Measurements from ENCODE around the gene PIP4K2A.
"Not testable (repeated sequence)": the region's sequence is repeated elsewhere in the genome, so short reads cannot be mapped to it uniquely, and the experiment has no call there.

The PIP4K2A gene

DNA sequence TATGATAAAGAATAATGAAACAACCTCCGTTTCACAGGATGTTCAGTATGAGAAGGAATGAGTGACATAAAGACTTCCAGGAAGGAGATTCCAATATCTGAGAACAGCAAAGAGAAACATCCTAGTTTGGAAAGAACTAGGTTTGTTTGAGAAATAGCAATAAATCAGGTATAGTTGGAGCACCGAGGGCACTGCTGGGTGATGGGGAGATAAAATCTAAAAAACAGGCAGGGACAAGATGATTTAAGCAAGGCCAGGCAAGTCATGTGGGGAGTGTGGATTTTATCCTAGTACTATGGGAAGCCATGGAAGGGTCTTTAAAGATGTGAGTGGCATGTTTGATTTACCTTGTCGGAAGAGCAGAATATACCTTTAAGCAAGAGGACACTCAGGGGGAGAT lies 199.4 kb downstream of the PIP4K2A start:
- Histone ChIP-seq H3K27me3 (ENCODE audit: control insufficient read depth in 1 of 2, insufficient read depth in 2 of 2, low read length in 2 of 2) (no peaks in the 10 kb centered on the region), H3K9me3 (ENCODE audit: control insufficient read depth in 1 of 2, low read length in 2 of 2) (no peaks in the 10 kb centered on the region), H3K4me3 (ENCODE audit: low read depth in 1 of 2, low read length in 2 of 2) (no peak overlapping the region), H3K36me3 (ENCODE audit: control insufficient read depth in 1 of 2, insufficient read depth in 2 of 2, low read length in 2 of 2) (no peaks in the 10 kb centered on the region), H3K27ac (ENCODE audit: low read depth, low read length) (no peak overlapping the region), H3K9ac (ENCODE audit: low read depth in 1 of 2, low read length in 2 of 2) (no peak overlapping the region), H3K4me1 (ENCODE audit: control insufficient read depth in 1 of 2, insufficient read depth in 2 of 2, low read length in 2 of 2) (peaks cover 0 to 3% of the 10 kb centered on the region in 2 donors)

DNA sequence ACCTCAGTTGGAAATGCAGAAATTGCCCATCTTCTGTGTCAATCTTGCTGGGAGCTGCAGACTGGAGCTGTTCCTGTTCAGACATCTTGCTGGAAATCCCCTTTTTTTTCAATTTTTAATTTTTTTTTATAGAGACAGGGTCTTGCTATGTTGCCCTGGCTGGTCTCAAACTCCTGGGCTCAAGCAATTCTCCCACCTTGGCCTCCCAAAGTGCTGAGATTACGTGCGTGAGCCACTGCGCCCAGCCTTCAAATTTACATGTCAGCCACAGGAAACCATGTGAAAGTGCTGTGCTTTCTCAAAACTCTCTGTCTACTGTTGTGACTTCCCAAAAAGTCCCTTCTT lies 200.0 kb downstream of the PIP4K2A start:
- not testable (repeated sequence) for H3K9me3 ChIP-seq (ENCODE audit: control insufficient read depth in 1 of 2, low read length in 2 of 2); H3K9ac ChIP-seq (ENCODE audit: low read depth in 1 of 2, low read length in 2 of 2); H3K36me3 ChIP-seq (ENCODE audit: control insufficient read depth in 1 of 2, insufficient read depth in 2 of 2, low read length in 2 of 2); H3K27ac ChIP-seq (ENCODE audit: low read depth, low read length); H3K27me3 ChIP-seq (ENCODE audit: control insufficient read depth in 1 of 2, insufficient read depth in 2 of 2, low read length in 2 of 2); H3K4me1 ChIP-seq (ENCODE audit: control insufficient read depth in 1 of 2, insufficient read depth in 2 of 2, low read length in 2 of 2)
- peak overlapping the region in 1 of 2 donors; percentile 50 for H3K4me3 ChIP-seq (ENCODE audit: low read depth in 1 of 2, low read length in 2 of 2)

DNA sequence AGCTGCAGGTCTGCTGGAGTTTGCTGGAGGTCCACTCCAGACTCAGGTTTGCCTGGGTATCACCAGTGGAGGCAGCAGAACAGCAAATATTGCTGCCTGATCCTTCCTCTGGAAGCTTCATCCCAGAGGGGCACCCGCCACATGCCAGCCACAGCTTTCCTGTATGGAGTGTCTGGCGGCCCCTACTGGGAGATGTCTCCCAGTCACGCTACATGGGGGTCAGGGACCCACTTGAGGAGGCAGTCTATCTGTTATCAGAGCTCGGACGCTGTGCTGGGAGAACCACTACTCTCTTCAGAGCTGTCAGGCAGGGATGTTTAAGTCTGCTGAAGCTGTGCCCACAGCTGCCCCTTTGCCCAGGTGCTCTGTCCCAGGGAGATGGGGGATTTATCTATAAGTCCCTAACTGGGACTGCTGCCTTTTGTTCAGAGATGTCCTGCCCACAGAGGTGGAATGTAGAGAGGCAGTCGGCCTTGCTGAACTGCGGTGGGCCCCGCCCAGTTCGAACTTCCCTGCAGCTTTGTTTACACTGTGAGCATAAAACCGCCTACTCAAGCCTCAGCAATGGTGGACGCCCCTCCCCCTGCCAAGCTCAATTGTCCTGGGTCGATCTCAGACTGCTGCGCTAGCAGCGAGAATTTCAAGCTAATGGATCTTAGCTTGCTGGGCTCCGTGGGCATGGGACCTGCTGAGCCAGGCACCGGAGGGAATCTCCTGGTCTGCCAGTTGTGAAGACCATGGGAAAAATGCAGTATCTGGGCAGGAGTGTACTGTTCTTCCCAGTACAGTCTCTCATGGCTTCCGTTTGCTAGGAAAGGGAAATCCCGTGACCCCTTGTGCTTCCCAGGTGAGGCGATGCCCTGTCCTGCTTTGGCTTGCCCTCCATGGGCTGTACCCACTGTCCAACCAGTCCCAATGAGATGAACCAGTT lies 200.6 kb downstream of the PIP4K2A start:
- not testable (repeated sequence) for H3K9ac ChIP-seq (ENCODE audit: low read depth in 1 of 2, low read length in 2 of 2); H3K27me3 ChIP-seq (ENCODE audit: control insufficient read depth in 1 of 2, insufficient read depth in 2 of 2, low read length in 2 of 2); H3K27ac ChIP-seq (ENCODE audit: low read depth, low read length); H3K4me1 ChIP-seq (ENCODE audit: control insufficient read depth in 1 of 2, insufficient read depth in 2 of 2, low read length in 2 of 2); H3K9me3 ChIP-seq (ENCODE audit: control insufficient read depth in 1 of 2, low read length in 2 of 2); H3K36me3 ChIP-seq (ENCODE audit: control insufficient read depth in 1 of 2, insufficient read depth in 2 of 2, low read length in 2 of 2)
- H3K4me3 ChIP-seq (ENCODE audit: low read depth in 1 of 2, low read length in 2 of 2) = peak overlapping the region in 1 of 2 donors; percentile 50

DNA sequence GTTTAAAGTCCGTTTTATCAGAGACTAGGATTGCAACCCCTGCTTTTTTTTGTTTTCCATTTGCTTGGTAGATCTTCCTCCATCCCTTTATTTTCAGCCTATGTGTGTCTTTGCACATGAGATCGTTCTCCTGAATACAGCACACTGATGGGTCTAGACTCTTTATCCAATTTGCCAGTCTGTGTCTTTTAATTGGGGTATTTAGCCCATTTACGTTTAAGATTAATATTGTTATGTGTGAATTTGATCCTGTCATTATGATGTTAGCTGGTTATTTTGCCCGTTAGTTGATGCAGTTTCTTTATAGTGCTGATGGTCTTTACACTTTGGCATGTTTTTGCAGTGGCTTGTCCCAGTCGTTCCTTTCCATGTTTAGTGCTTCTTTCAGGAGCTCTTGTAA lies 202.4 kb downstream of the PIP4K2A start:
- H3K36me3 ChIP-seq (ENCODE audit: control insufficient read depth in 1 of 2, insufficient read depth in 2 of 2, low read length in 2 of 2); H3K27me3 ChIP-seq (ENCODE audit: control insufficient read depth in 1 of 2, insufficient read depth in 2 of 2, low read length in 2 of 2); H3K27ac ChIP-seq (ENCODE audit: low read depth, low read length); H3K4me1 ChIP-seq (ENCODE audit: control insufficient read depth in 1 of 2, insufficient read depth in 2 of 2, low read length in 2 of 2); H3K9me3 ChIP-seq (ENCODE audit: control insufficient read depth in 1 of 2, low read length in 2 of 2); H3K9ac ChIP-seq (ENCODE audit: low read depth in 1 of 2, low read length in 2 of 2); H3K4me3 ChIP-seq (ENCODE audit: low read depth in 1 of 2, low read length in 2 of 2): not testable (repeated sequence)

- not testable (repeated sequence) for H3K9me3 ChIP-seq (ENCODE audit: control insufficient read depth in 1 of 2, low read length in 2 of 2); H3K36me3 ChIP-seq (ENCODE audit: control insufficient read depth in 1 of 2, insufficient read depth in 2 of 2, low read length in 2 of 2); H3K27ac ChIP-seq (ENCODE audit: low read depth, low read length); H3K27me3 ChIP-seq (ENCODE audit: control insufficient read depth in 1 of 2, insufficient read depth in 2 of 2, low read length in 2 of 2); H3K4me3 ChIP-seq (ENCODE audit: low read depth in 1 of 2, low read length in 2 of 2); H3K4me1 ChIP-seq (ENCODE audit: control insufficient read depth in 1 of 2, insufficient read depth in 2 of 2, low read length in 2 of 2); H3K9ac ChIP-seq (ENCODE audit: low read depth in 1 of 2, low read length in 2 of 2)
Observed at GRCh38 chr10:22508214-22508613, 206.2 kb downstream of the PIP4K2A start.

- no peak overlapping the region for H3K9ac ChIP-seq (ENCODE audit: low read depth in 1 of 2, low read length in 2 of 2)
- H3K27ac ChIP-seq (ENCODE audit: low read depth, low read length) = no peak overlapping the region
- no peaks in the 10 kb centered on the region for H3K27me3 ChIP-seq (ENCODE audit: control insufficient read depth in 1 of 2, insufficient read depth in 2 of 2, low read length in 2 of 2)
- H3K9me3 ChIP-seq (ENCODE audit: control insufficient read depth in 1 of 2, low read length in 2 of 2) = no peaks in the 10 kb centered on the region
- H3K4me3 ChIP-seq (ENCODE audit: low read depth in 1 of 2, low read length in 2 of 2) = no peak overlapping the region
- H3K4me1 ChIP-seq (ENCODE audit: control insufficient read depth in 1 of 2, insufficient read depth in 2 of 2, low read length in 2 of 2) = no peaks in the 10 kb centered on the region
- no peaks in the 10 kb centered on the region for H3K36me3 ChIP-seq (ENCODE audit: control insufficient read depth in 1 of 2, insufficient read depth in 2 of 2, low read length in 2 of 2)
Observed at GRCh38 chr10:22505911-22506685, 208.3 kb downstream of the PIP4K2A start.

DNA sequence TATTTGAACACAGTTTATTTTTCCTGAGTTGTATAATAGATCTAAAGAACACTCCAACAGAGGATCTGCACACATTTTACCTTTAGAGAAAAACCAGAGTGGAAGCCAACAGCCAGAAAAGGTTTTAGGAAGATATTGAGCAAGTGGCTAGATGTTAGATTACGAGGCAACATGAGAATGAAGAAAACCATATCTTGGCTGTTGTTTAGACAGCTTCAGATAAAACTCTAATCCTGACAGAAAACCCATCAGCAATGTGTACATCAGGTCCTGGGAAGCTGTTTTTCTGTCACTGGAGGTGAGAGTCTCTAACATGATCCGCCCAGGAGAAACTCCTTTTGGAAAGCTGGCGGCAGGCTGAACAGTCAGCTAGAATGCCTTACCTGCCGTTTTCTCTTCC lies 209.6 kb downstream of the PIP4K2A start:
- Histone ChIP-seq H3K9ac (ENCODE audit: low read depth in 1 of 2, low read length in 2 of 2) (no peak overlapping the region), H3K27ac (ENCODE audit: low read depth, low read length) (no peak overlapping the region), H3K36me3 (ENCODE audit: control insufficient read depth in 1 of 2, insufficient read depth in 2 of 2, low read length in 2 of 2) (no peaks in the 10 kb centered on the region), H3K27me3 (ENCODE audit: control insufficient read depth in 1 of 2, insufficient read depth in 2 of 2, low read length in 2 of 2) (no peaks in the 10 kb centered on the region), H3K4me3 (ENCODE audit: low read depth in 1 of 2, low read length in 2 of 2) (no peak overlapping the region), H3K4me1 (ENCODE audit: control insufficient read depth in 1 of 2, insufficient read depth in 2 of 2, low read length in 2 of 2) (no peaks in the 10 kb centered on the region), H3K9me3 (ENCODE audit: control insufficient read depth in 1 of 2, low read length in 2 of 2) (no peaks in the 10 kb centered on the region)

- H3K9me3 ChIP-seq (ENCODE audit: control insufficient read depth in 1 of 2, low read length in 2 of 2) = no peaks in the 10 kb centered on the region
- H3K9ac ChIP-seq (ENCODE audit: low read depth in 1 of 2, low read length in 2 of 2) = no peak overlapping the region
- no peak overlapping the region for H3K27ac ChIP-seq (ENCODE audit: low read depth, low read length)
- no peaks in the 10 kb centered on the region for H3K36me3 ChIP-seq (ENCODE audit: control insufficient read depth in 1 of 2, insufficient read depth in 2 of 2, low read length in 2 of 2)
- no peak overlapping the region for H3K4me3 ChIP-seq (ENCODE audit: low read depth in 1 of 2, low read length in 2 of 2)
- H3K4me1 ChIP-seq (ENCODE audit: control insufficient read depth in 1 of 2, insufficient read depth in 2 of 2, low read length in 2 of 2) = no peaks in the 10 kb centered on the region
- no peaks in the 10 kb centered on the region for H3K27me3 ChIP-seq (ENCODE audit: control insufficient read depth in 1 of 2, insufficient read depth in 2 of 2, low read length in 2 of 2)
Observed at GRCh38 chr10:22503315-22504088, 210.9 kb downstream of the PIP4K2A start.

GRCh38 chr10:22501863-22502262 lies 212.5 kb downstream of the PIP4K2A start:
- H3K4me1 ChIP-seq (ENCODE audit: control insufficient read depth in 1 of 2, insufficient read depth in 2 of 2, low read length in 2 of 2) = no peaks in the 10 kb centered on the region
- H3K9ac ChIP-seq (ENCODE audit: low read depth in 1 of 2, low read length in 2 of 2) = no peak overlapping the region
- no peaks in the 10 kb centered on the region for H3K9me3 ChIP-seq (ENCODE audit: control insufficient read depth in 1 of 2, low read length in 2 of 2)
- H3K27ac ChIP-seq (ENCODE audit: low read depth, low read length) = no peak overlapping the region
- H3K27me3 ChIP-seq (ENCODE audit: control insufficient read depth in 1 of 2, insufficient read depth in 2 of 2, low read length in 2 of 2) = no peaks in the 10 kb centered on the region
- no peak overlapping the region for H3K4me3 ChIP-seq (ENCODE audit: low read depth in 1 of 2, low read length in 2 of 2)
- no peaks in the 10 kb centered on the region for H3K36me3 ChIP-seq (ENCODE audit: control insufficient read depth in 1 of 2, insufficient read depth in 2 of 2, low read length in 2 of 2)

GRCh38 chr10:22501413-22501812 lies 213.0 kb downstream of the PIP4K2A start:
- no peak overlapping the region for H3K9ac ChIP-seq (ENCODE audit: low read depth in 1 of 2, low read length in 2 of 2)
- H3K4me1 ChIP-seq (ENCODE audit: control insufficient read depth in 1 of 2, insufficient read depth in 2 of 2, low read length in 2 of 2) = no peaks in the 10 kb centered on the region

More at GRCh38 chr10:22501413-22501812, 213.0 kb downstream of the PIP4K2A start:
- Histone ChIP-seq H3K9me3 (ENCODE audit: control insufficient read depth in 1 of 2, low read length in 2 of 2) (no peaks in the 10 kb centered on the region), H3K27ac (ENCODE audit: low read depth, low read length) (no peak overlapping the region), H3K27me3 (ENCODE audit: control insufficient read depth in 1 of 2, insufficient read depth in 2 of 2, low read length in 2 of 2) (no peaks in the 10 kb centered on the region), H3K4me3 (ENCODE audit: low read depth in 1 of 2, low read length in 2 of 2) (no peak overlapping the region), H3K36me3 (ENCODE audit: control insufficient read depth in 1 of 2, insufficient read depth in 2 of 2, low read length in 2 of 2) (no peaks in the 10 kb centered on the region)
